SU-DHL-6 (cell line): Measurements from ENCODE around the gene ZNF80.

ENCODE experiments used
- H2AFZ ChIP-seq: fragments of 200-600 bp; sonication (generic); 2 replicates; pipeline ENCODE4 v1.6.1; 2014; ENCODE audit warnings: low read depth, mild to moderate bottlenecking, moderate library complexity, mixed read lengths, antibody characterized with exemption, low read length; ENCODE audit not compliant: severe bottlenecking
- H3F3A ChIP-seq: fragments of 200-600 bp; shearing (Covaris generic); 2 replicates; pipeline ENCODE4 v1.6.0; 2016; ENCODE audit warnings: antibody characterized with exemption, mild to moderate bottlenecking; ENCODE audit not compliant: insufficient read depth
- H3K27ac ChIP-seq: fragments of 200-600 bp; sonication (generic); 2 replicates; pipeline ENCODE4 v1.5.1; 2016; ENCODE audit warnings: low read depth, mild to moderate bottlenecking, low read length, moderate library complexity, mixed read lengths
- H3K27me3 ChIP-seq: fragments of 200-600 bp; sonication (generic), shearing (Covaris generic); 2 replicates; pipeline ENCODE4 v1.6.0; 2014; ENCODE audit warnings: mild to moderate bottlenecking, low read length
- H3K36me3 ChIP-seq: fragments of 200-600 bp; sonication (generic); 2 replicates; pipeline ENCODE4 v1.6.1; 2014; ENCODE audit warnings: mild to moderate bottlenecking, low read length, mixed read lengths
- H3K4me2 ChIP-seq: fragments of 300-600, 200-600 bp; shearing (Covaris generic), sonication (generic); 2 replicates; pipeline ENCODE4 v1.6.0; 2014; ENCODE audit warnings: low read length, low read depth, mild to moderate bottlenecking; ENCODE audit not compliant: poor library complexity, severe bottlenecking
- H3K4me3 ChIP-seq: fragments of 200-600 bp; sonication (generic); 2 replicates; pipeline ENCODE4 v1.5.1; 2014; ENCODE audit warnings: antibody characterized with exemption, low read length, mild to moderate bottlenecking, mixed read lengths; ENCODE audit not compliant: insufficient read depth, poor library complexity, severe bottlenecking
- H3K79me2 ChIP-seq: fragments of 200-600 bp; sonication (generic); 2 replicates; pipeline ENCODE4 v1.6.1; 2014; ENCODE audit warnings: mild to moderate bottlenecking, low read length, moderate library complexity; ENCODE audit not compliant: insufficient read depth
- H3K9ac ChIP-seq: fragments of 200-600 bp; sonication (generic); 2 replicates; pipeline ENCODE4 v1.7.0; 2014; ENCODE audit warnings: mild to moderate bottlenecking, low read length
- H3K9me2 ChIP-seq: fragments of 200-600 bp; sonication (generic); replicated peaks from 2 replicates; pipeline ENCODE4 v1.6.1; 2014; ENCODE audit warnings: low read length; ENCODE audit not compliant: insufficient read depth
- H3K9me3 ChIP-seq: fragments of 200-600 bp; sonication (generic); 2 replicates; pipeline ENCODE4 v1.6.1; 2014; ENCODE audit warnings: low read length, mixed read lengths; ENCODE audit not compliant: insufficient read depth
- H4K20me1 ChIP-seq: fragments of 200-600 bp; sonication (generic); 2 replicates; pipeline ENCODE4 v1.6.1; 2014; ENCODE audit warnings: low read depth, mild to moderate bottlenecking, antibody characterized with exemption, low read length, moderate library complexity, mixed read lengths
- EZH2phosphoT487 ChIP-seq: fragments of 200-600 bp; sonication (generic), shearing (Covaris generic); conservative IDR thresholded peaks from 2 replicates; pipeline ENCODE4 v1.6.1; 2018; ENCODE audit warnings: mild to moderate bottlenecking, antibody characterized with exemption, low read length, moderate library complexity, mixed read lengths
- TF ChIP-seq, protein P1 (sequence below): fragments of 200-600 bp; sonication (generic); IDR thresholded peaks from one replicate; pipeline ENCODE4 v1.5.1; 2017; ENCODE audit warnings: antibody characterized with exemption, mild to moderate bottlenecking, low read length, moderate library complexity; ENCODE audit not compliant: insufficient read depth, poor library complexity, severe bottlenecking

Gene ZNF80

DNA sequence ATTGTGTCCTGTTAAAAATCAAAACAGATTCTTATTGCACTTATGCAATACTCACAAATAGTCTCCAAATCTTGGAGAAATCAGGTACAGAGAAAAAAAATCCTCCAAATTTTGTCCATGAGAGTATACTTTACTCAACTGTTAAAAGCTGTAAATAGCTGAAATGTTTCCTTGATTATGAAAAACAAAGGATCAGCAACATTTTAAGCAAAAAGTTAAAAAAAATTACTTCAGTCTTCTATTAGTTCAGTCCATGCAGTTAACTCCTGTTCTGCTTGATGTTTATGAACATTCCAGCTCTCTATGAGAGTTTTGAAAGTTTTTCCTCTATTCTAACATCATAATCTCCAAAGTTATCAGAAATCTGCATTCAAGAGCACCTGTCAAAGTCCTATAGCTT, 22.8 kb upstream of the ZNF80 start:
- no peaks in the 10 kb centered on the region for H3K27me3 ChIP-seq
- H3K36me3 ChIP-seq, result 0 out of 2 replicates have a peak, but pooled peaks cover 2% of the 10 kb centered on the region
- no peaks in the 10 kb centered on the region for H3K79me2 ChIP-seq
- H3K4me3 ChIP-seq, result no peak overlapping the region
- no peak overlapping the region for H2AFZ ChIP-seq
- no peaks in the 10 kb centered on the region for H3F3A ChIP-seq
- H4K20me1 ChIP-seq, result no peaks in the 10 kb centered on the region
- no peaks in the 10 kb centered on the region for H3K9me2 ChIP-seq
- H3K4me2 ChIP-seq, result no peak overlapping the region
- peaks cover 14% of the 10 kb centered on the region; the same call in 1 of the 2 replicates for H3K9me3 ChIP-seq
- H3K27ac ChIP-seq, result no peak overlapping the region
- no peak for TF ChIP-seq EZH2phosphoT487
- TF ChIP-seq, protein P1, sequence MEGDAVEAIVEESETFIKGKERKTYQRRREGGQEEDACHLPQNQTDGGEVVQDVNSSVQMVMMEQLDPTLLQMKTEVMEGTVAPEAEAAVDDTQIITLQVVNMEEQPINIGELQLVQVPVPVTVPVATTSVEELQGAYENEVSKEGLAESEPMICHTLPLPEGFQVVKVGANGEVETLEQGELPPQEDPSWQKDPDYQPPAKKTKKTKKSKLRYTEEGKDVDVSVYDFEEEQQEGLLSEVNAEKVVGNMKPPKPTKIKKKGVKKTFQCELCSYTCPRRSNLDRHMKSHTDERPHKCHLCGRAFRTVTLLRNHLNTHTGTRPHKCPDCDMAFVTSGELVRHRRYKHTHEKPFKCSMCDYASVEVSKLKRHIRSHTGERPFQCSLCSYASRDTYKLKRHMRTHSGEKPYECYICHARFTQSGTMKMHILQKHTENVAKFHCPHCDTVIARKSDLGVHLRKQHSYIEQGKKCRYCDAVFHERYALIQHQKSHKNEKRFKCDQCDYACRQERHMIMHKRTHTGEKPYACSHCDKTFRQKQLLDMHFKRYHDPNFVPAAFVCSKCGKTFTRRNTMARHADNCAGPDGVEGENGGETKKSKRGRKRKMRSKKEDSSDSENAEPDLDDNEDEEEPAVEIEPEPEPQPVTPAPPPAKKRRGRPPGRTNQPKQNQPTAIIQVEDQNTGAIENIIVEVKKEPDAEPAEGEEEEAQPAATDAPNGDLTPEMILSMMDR, result no peak
- no peak overlapping the region for H3K9ac ChIP-seq

DNA sequence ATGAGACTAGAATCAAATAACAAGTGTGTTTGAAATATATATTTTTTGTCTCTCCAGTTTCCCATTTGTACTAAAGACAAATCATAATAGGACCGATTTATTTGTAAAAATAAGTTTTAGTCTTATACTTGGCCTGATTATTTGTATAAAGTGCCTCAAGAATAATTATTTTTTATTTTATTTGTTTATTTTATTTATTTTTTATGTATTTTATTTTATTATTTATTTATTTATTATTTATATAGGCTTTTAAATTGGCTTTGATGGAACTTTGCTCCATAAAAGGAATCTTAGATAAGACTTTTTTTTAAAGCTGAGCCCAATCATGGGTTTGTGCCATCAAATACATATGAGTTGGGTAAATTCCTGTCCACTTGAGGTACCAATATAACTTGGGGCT, 22.2 kb upstream of the ZNF80 start:
- TF ChIP-seq EZH2phosphoT487, result no peak
- TF ChIP-seq, protein P1, result no peak
- Histone ChIP-seq H2AFZ (no peak overlapping the region), H3K9me2 (no peaks in the 10 kb centered on the region), H3K4me3 (no peak overlapping the region), H3K4me2 (no peak overlapping the region), H3K36me3 (0 out of 2 replicates have a peak, but pooled peaks cover 2% of the 10 kb centered on the region), H3F3A (no peaks in the 10 kb centered on the region), H3K79me2 (no peaks in the 10 kb centered on the region), H3K27ac (no peak overlapping the region), H3K9ac (no peak overlapping the region), H3K9me3 (peaks cover 14% of the 10 kb centered on the region; the same call in 1 of the 2 replicates), H4K20me1 (no peaks in the 10 kb centered on the region), H3K27me3 (no peaks in the 10 kb centered on the region)

DNA sequence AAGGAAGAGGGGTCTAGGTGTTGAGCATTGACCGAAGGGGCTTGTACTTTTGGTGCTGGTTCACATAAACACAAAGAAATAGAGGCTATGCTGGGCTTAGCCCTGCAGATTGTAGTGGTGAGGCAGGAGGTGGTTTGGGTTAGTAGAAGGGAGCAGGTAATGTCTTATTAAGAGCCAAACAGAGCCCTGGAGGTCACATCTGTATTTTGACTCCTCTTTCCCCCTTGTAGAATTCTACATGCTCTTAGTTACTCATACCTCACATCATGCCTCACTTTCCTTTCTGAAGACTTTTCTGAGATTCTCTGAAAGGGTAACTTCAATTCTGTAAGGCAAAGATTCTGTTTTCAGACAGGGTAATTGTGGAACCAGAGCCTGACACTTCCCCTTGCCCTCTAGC, 16.1 kb upstream of the ZNF80 start:
- Histone ChIP-seq H4K20me1 (no peaks in the 10 kb centered on the region), H3K4me3 (no peak overlapping the region), H3K9me2 (no peaks in the 10 kb centered on the region), H3K4me2 (no peak overlapping the region), H3F3A (no peaks in the 10 kb centered on the region), H3K9ac (no peak overlapping the region), H3K27ac (no peak overlapping the region), H3K36me3 (no peaks in the 10 kb centered on the region), H3K27me3 (no peaks in the 10 kb centered on the region), H3K79me2 (no peaks in the 10 kb centered on the region), H2AFZ (no peak overlapping the region), H3K9me3 (no peaks in the 10 kb centered on the region)
- TF ChIP-seq EZH2phosphoT487, result no peak
- TF ChIP-seq, protein P1, result no peak
